Kidney (tissue), 14 donors: Measurements from ENCODE around the gene ARID5B. TPM values are rescaled to one million over a fixed set of nuclear protein-coding genes. Genes with fewer than 3 reads are reported as not detected.

Experiments
- DNase-seq, 5 donors: peaks; one replicate each; pipeline ENCODE4 v3.0.0-alpha.2; 2013 to 2020
- FAIRE-seq: peaks from 2 replicates; lab custom pipeline; 2012; peaks lifted over from hg19 to GRCh38; lab: Jason Lieb, UNC
- H3K27ac ChIP-seq, 2 donors: one replicate each; pipeline ENCODE4 v1.7.0; 2013; ENCODE audit warnings: low read depth in 2 of 2, low read length in 2 of 2, inconsistent platforms in 1 of 2
- H3K27me3 ChIP-seq: one replicate; pipeline ENCODE4 v1.7.1; 2013; ENCODE audit warnings: low read length, inconsistent platforms; ENCODE audit not compliant: control insufficient read depth, insufficient read depth
- H3K36me3 ChIP-seq, 3 donors: one replicate each; pipeline versions ENCODE4 v1.7.0 to v1.7.1; 2013; ENCODE audit warnings: low read length in 3 of 3, control low read depth in 1 of 3, inconsistent platforms in 1 of 3; ENCODE audit not compliant: insufficient read depth in 3 of 3, control insufficient read depth in 2 of 3
- H3K4me1 ChIP-seq, 3 donors: one replicate each; pipeline versions ENCODE4 v1.7.0 to v1.7.1; 2013; ENCODE audit warnings: low read length in 3 of 3, inconsistent platforms in 1 of 3, low read depth in 1 of 3; ENCODE audit not compliant: control insufficient read depth in 2 of 3, insufficient read depth in 2 of 3
- H3K4me3 ChIP-seq, 3 donors: one replicate each; pipeline versions ENCODE4 v1.7.0 to v1.8.1; 2013; ENCODE audit warnings: low read length in 3 of 3, control low read depth in 1 of 3, inconsistent platforms in 1 of 3
- H3K9ac ChIP-seq, 3 donors: one replicate each; pipeline versions ENCODE4 v1.7.0 to v1.7.1; 2013; ENCODE audit warnings: low read length in 3 of 3, control low read depth in 1 of 3, inconsistent platforms in 1 of 3
- H3K9me3 ChIP-seq, 3 donors: one replicate each; pipeline versions ENCODE4 v1.7.0 to v1.7.1; 2013; ENCODE audit warnings: low read length in 3 of 3, control low read depth in 1 of 3, inconsistent platforms in 1 of 3; ENCODE audit not compliant: control insufficient read depth in 2 of 3, insufficient read depth in 1 of 3
- intact Hi-C: fragments of 100-400 bp; cut with DNase I; formaldehyde crosslinking; loops from one replicate; pipeline ENCODE4 v1.11.1; 2022
- polyA plus RNA-seq: library from polyadenylated mRNA; stranded (reverse); fragments of 350-450 nt; fragmentation: Illumina TruSeq; extraction: RNeasy Lipid Tissue Mini Kit (QIAGEN cat#74804); gene quantifications from one replicate; pipeline ENCODE4 v1.2.3, GENCODE V29; 2014; ENCODE audit warnings: low read depth, low replicate concordance; ENCODE audit not compliant: insufficient read depth
- total RNA-seq: library from RNA; stranded (reverse); fragmentation: NEBNext Ultra II Directional; extraction: Animal tissue kit (Norgen Biotek cat#: 25700); gene quantifications from one replicate; pipeline ENCODE4 v1.2.1, GENCODE V29; 2021
- TF ChIP-seq, protein P1 (sequence below): IDR thresholded peaks from 3 replicates; pipeline ENCODE4 v1.5.1; 2012; ENCODE audit warnings: mild to moderate bottlenecking, moderate library complexity, borderline replicate concordance; ENCODE audit not compliant: insufficient read depth; ENCODE audit errors: extremely low read depth
- donor health status: control.
- donor health status: control.
- donor health status: control.
- donor health status: control.
- donor health status: control.
- donor health status: DM: yes; HTN: yes; CAD: no.
- donor health status: Normal renal cell carcinoma (clear cell type).

The ARID5B gene
- total and polyA plus RNA-seq, 2 donors from 2014 or later, result 8.6 to 77.9 TPM

DNA sequence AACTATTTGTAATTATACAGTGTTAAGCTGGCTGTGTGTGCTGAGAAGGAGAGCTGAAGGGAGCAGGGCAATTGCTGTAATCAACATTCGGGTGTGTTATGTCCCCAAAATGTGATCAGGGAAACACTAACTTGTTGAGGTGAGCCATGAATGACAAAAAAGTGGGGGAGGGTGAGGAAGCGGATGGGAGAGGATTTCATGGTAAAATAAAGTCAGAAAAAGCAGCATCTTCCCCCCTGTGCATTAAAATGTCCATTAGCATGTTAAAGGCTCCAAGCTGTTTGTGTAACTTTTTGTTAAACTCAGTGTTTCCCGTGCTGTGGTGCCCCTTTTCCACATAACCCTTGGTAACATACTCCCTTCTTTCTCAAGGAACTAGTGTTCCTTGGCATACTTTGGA lies 84.9 kb downstream of the ARID5B start:
- no peak overlapping the region for H3K9ac ChIP-seq
- FAIRE-seq (no peak), DNase-seq (peak in 1 of 5 donors; percentile 51)
- H3K9me3 ChIP-seq, result no peaks in the 10 kb centered on the region
- H3K4me1 ChIP-seq, result peaks cover 0 to 10% (median 3%) of the 10 kb centered on the region in 3 donors
- H3K27ac ChIP-seq, result no peak overlapping the region
- H3K27me3 ChIP-seq, result no peaks in the 10 kb centered on the region
- no peaks in the 10 kb centered on the region for H3K36me3 ChIP-seq
- intact Hi-C loops, result no loop called here
- TF ChIP-seq, protein P1, sequence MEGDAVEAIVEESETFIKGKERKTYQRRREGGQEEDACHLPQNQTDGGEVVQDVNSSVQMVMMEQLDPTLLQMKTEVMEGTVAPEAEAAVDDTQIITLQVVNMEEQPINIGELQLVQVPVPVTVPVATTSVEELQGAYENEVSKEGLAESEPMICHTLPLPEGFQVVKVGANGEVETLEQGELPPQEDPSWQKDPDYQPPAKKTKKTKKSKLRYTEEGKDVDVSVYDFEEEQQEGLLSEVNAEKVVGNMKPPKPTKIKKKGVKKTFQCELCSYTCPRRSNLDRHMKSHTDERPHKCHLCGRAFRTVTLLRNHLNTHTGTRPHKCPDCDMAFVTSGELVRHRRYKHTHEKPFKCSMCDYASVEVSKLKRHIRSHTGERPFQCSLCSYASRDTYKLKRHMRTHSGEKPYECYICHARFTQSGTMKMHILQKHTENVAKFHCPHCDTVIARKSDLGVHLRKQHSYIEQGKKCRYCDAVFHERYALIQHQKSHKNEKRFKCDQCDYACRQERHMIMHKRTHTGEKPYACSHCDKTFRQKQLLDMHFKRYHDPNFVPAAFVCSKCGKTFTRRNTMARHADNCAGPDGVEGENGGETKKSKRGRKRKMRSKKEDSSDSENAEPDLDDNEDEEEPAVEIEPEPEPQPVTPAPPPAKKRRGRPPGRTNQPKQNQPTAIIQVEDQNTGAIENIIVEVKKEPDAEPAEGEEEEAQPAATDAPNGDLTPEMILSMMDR, result no peak
- H3K4me3 ChIP-seq, result no peak overlapping the region

- FAIRE-seq (no peak), DNase-seq (no peak)
- H3K9me3 ChIP-seq, result no peaks in the 10 kb centered on the region
- peaks cover 1 to 11% (median 3%) of the 10 kb centered on the region in 3 donors for H3K4me1 ChIP-seq
- intact Hi-C loops, result no loop called here
- H3K4me3 ChIP-seq, result no peak overlapping the region
- no peaks in the 10 kb centered on the region for H3K36me3 ChIP-seq
- TF ChIP-seq, protein P1, result no peak
- H3K27ac ChIP-seq, result peak overlapping the region in 1 of 2 donors; percentile 34
- H3K9ac ChIP-seq, result no peak overlapping the region
- no peaks in the 10 kb centered on the region for H3K27me3 ChIP-seq
Measured at GRCh38 chr10:61986788-61987492, 85.4 kb downstream of the ARID5B start.

DNA sequence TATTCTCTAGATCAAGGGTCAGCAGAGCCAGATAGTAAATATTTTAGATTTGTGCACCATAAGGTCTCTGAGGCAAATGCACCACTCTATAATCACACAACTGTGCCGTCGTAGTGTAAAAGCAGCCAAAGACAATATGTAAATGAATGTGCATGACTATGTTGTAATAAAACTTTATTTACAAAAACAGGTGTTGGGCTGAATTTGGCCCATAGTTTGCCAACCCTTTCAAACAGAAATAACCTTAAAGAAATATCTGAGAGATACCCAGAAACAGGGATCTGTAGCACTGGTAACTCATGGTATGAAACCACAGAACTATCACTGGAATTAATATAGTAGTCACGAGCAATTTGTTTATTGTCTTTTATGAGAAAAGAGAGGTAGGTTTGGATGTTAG lies 86.0 kb downstream of the ARID5B start:
- Histone ChIP-seq H3K4me3 (peak overlapping the region in 1 of 3 donors; percentile 40), H3K9me3 (no peaks in the 10 kb centered on the region), H3K9ac (no peak overlapping the region), H3K27ac (peak overlapping the region in 1 of 2 donors; percentile 59), H3K36me3 (no peaks in the 10 kb centered on the region), H3K27me3 (no peaks in the 10 kb centered on the region), H3K4me1 (peaks cover 3 to 13% (median 7%) of the 10 kb centered on the region in 3 donors)
- peak in 1 of 5 donors; percentile 38 for DNase-seq
- no peak for FAIRE-seq
- TF ChIP-seq, protein P1, result no peak
- intact Hi-C loops, result no loop called here
